ENCODE data around the gene HRH4. TPM values are rescaled to one million over a fixed set of nuclear protein-coding genes. Genes with fewer than 3 reads are reported as not detected.

The HRH4 gene
- total RNA-seq, 1 donor, result under 0.01 TPM

DNA sequence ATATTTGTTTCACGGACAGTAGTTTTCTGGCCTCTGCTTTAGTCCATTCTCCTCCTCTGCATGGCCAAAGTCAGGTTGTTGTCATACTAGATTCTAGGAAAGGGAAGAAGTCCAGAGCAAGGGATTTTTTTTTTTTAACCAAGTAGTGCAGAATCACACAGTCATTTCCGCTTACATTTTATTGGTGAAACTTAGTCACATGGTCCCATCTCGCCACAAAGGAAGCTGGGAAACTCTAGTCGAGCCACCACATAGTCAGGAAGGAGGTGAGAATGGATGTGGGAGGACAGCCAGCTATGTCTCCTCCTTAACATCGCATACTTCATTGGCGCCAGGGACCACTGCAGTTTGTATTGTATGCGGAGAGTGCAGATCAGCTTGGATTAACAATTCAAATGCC is 10.4 kb downstream of the HRH4 start:
- no peak for DNase-seq (ENCODE audit: insufficient read length, low spot score, missing footprints)
- no peaks in the 10 kb centered on the region for H3K36me3 ChIP-seq (ENCODE audit: insufficient read depth, low read length)
- no peaks in the 10 kb centered on the region for H4K20me1 ChIP-seq (ENCODE audit: insufficient read depth, low read length)
- no peaks in the 10 kb centered on the region for H3K9me3 ChIP-seq (ENCODE audit: low read depth, low read length)
- no peaks in the 10 kb centered on the region for H3K27me3 ChIP-seq (ENCODE audit: insufficient read depth, low read length)
- H3K27ac ChIP-seq (ENCODE audit: low read depth, low read length), result no peak overlapping the region
- H3K4me2 ChIP-seq (ENCODE audit: insufficient read depth, low read length), result no peak overlapping the region
- TF ChIP-seq, protein P1, sequence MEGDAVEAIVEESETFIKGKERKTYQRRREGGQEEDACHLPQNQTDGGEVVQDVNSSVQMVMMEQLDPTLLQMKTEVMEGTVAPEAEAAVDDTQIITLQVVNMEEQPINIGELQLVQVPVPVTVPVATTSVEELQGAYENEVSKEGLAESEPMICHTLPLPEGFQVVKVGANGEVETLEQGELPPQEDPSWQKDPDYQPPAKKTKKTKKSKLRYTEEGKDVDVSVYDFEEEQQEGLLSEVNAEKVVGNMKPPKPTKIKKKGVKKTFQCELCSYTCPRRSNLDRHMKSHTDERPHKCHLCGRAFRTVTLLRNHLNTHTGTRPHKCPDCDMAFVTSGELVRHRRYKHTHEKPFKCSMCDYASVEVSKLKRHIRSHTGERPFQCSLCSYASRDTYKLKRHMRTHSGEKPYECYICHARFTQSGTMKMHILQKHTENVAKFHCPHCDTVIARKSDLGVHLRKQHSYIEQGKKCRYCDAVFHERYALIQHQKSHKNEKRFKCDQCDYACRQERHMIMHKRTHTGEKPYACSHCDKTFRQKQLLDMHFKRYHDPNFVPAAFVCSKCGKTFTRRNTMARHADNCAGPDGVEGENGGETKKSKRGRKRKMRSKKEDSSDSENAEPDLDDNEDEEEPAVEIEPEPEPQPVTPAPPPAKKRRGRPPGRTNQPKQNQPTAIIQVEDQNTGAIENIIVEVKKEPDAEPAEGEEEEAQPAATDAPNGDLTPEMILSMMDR (IDR thresholded peaks at IDR 0.05; ENCODE audit: extremely low read depth, low read depth, low read length), result no peak
- H2AFZ ChIP-seq (ENCODE audit: low read length), result no peak overlapping the region
- H3K79me2 ChIP-seq (ENCODE audit: insufficient read depth, low read length), result no peaks in the 10 kb centered on the region
- H3K4me3 ChIP-seq (ENCODE audit: insufficient read depth, low read length), result no peak overlapping the region
- no peaks in the 10 kb centered on the region for H3K4me1 ChIP-seq (ENCODE audit: insufficient read depth, low read length)

DNA sequence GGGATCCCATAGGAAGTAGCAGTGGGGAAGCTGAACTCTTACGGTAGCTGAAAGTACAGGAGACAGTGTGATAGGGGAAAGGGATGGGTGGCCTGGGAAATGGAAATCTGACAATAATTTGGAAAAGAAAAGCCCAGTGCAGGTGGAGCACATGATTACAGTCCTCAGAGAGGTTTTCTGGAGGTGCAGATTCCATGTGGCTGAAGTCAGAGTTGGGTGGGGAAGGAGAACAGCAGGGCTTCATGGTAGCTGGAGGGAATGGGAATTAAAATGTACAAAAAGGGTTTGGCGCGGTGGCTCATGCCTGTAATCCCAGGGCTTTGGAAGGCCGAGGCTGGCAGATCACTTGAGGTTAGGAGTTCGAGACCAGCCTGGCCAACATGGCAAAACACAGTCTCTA is 12.2 kb downstream of the HRH4 start:
- Histone ChIP-seq H4K20me1 (ENCODE audit: insufficient read depth, low read length) (no peaks in the 10 kb centered on the region), H2AFZ (ENCODE audit: low read length) (no peak overlapping the region), H3K36me3 (ENCODE audit: insufficient read depth, low read length) (no peaks in the 10 kb centered on the region), H3K4me3 (ENCODE audit: insufficient read depth, low read length) (no peak overlapping the region), H3K9me3 (ENCODE audit: low read depth, low read length) (no peaks in the 10 kb centered on the region), H3K27ac (ENCODE audit: low read depth, low read length) (no peak overlapping the region), H3K79me2 (ENCODE audit: insufficient read depth, low read length) (no peaks in the 10 kb centered on the region), H3K4me2 (ENCODE audit: insufficient read depth, low read length) (no peak overlapping the region), H3K4me1 (ENCODE audit: insufficient read depth, low read length) (no peaks in the 10 kb centered on the region), H3K27me3 (ENCODE audit: insufficient read depth, low read length) (no peaks in the 10 kb centered on the region)
- DNase-seq (ENCODE audit: insufficient read length, low spot score, missing footprints), result no peak
- TF ChIP-seq, protein P1 (IDR thresholded peaks at IDR 0.05; ENCODE audit: extremely low read depth, low read depth, low read length), result no peak

DNA sequence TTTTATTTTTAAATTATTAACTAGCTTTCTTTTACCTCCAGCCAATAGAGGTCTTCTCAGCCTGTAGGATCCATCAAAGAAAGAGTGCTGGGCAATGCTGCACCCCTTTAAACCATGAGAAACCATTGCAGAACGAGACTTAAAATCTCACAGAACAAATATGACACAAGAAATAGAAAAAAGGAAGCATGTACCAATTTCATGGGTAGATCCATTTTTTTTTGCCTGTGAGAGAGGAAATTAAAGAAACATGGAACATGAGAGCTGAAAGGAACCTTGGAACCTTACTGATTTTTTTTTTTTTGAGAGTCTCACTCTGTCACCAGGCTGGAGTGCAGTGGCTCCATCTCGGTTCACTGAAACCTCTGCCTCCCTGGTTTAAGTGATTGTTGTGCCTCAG is 14.0 kb downstream of the HRH4 start:
- TF ChIP-seq, protein P1 (IDR thresholded peaks at IDR 0.05; ENCODE audit: extremely low read depth, low read depth, low read length), result no peak
- H3K4me3 ChIP-seq (ENCODE audit: insufficient read depth, low read length), result no peak overlapping the region
- DNase-seq (ENCODE audit: insufficient read length, low spot score, missing footprints), result no peak
- no peaks in the 10 kb centered on the region for H3K27me3 ChIP-seq (ENCODE audit: insufficient read depth, low read length)
- H3K4me2 ChIP-seq (ENCODE audit: insufficient read depth, low read length), result no peak overlapping the region
- H2AFZ ChIP-seq (ENCODE audit: low read length), result no peak overlapping the region
- no peaks in the 10 kb centered on the region for H3K79me2 ChIP-seq (ENCODE audit: insufficient read depth, low read length)
- no peaks in the 10 kb centered on the region for H3K4me1 ChIP-seq (ENCODE audit: insufficient read depth, low read length)
- no peak overlapping the region for H3K27ac ChIP-seq (ENCODE audit: low read depth, low read length)
- H4K20me1 ChIP-seq (ENCODE audit: insufficient read depth, low read length), result no peaks in the 10 kb centered on the region
- no peaks in the 10 kb centered on the region for H3K36me3 ChIP-seq (ENCODE audit: insufficient read depth, low read length)
- H3K9me3 ChIP-seq (ENCODE audit: low read depth, low read length), result no peaks in the 10 kb centered on the region

DNA sequence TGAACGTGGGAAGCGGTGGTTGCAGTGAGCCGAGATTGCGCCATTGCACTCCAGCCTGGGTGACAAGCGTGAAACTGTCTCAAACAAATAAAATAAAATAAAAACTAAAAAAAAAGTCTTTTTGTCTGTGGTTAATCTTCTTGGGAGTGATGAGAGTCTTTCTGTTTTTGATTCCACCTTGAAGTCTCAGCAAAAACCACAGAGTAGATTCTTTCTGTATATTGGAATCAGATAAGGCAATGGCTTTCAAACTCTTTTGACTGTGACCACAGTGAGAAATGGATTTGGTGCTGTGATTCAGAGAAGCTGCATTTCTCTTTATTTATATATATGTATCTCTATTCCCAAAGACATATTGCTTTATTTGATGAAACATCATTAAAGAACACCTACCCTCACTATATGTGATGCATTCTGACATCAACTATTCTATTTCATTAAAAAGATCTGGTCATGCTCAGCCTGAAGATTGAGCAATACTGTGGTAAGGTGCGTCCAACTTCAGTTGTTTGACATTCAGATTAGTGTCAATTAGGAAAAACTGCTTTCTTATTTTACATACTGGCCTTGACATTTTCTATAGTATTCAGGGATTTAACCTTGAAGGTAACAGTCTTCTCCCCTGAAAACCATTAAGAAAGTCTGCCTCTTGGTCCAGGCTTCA is 15.6 kb downstream of the HRH4 start:
- Histone ChIP-seq H3K27ac (ENCODE audit: low read depth, low read length) (no peak overlapping the region), H3K36me3 (ENCODE audit: insufficient read depth, low read length) (no peaks in the 10 kb centered on the region), H4K20me1 (ENCODE audit: insufficient read depth, low read length) (no peaks in the 10 kb centered on the region), H3K27me3 (ENCODE audit: insufficient read depth, low read length) (no peaks in the 10 kb centered on the region), H3K4me1 (ENCODE audit: insufficient read depth, low read length) (no peaks in the 10 kb centered on the region), H3K9me3 (ENCODE audit: low read depth, low read length) (no peaks in the 10 kb centered on the region), H3K4me2 (ENCODE audit: insufficient read depth, low read length) (no peak overlapping the region), H3K79me2 (ENCODE audit: insufficient read depth, low read length) (no peaks in the 10 kb centered on the region), H2AFZ (ENCODE audit: low read length) (no peak overlapping the region), H3K4me3 (ENCODE audit: insufficient read depth, low read length) (no peak overlapping the region)
- TF ChIP-seq, protein P1 (IDR thresholded peaks at IDR 0.05; ENCODE audit: extremely low read depth, low read depth, low read length), result no peak
- DNase-seq (ENCODE audit: insufficient read length, low spot score, missing footprints), result no peak

Data from osteoblast (primary cell).